ENCODE measurements around the gene SWSAP1. TPM values are rescaled to one million over a fixed set of nuclear protein-coding genes. Genes with fewer than 3 reads are reported as not detected.
A peak's percentile ranks its signal among the peaks of the same experiment; 100 is the strongest.
"Not testable (repeated sequence)": the region's sequence is repeated elsewhere in the genome, so short reads cannot be mapped to it uniquely, and the experiment has no call there.

Gene SWSAP1
- total RNA-seq, 4 donors from 2014 or later: 1.6 to 3.7 (median 2.6) TPM

DNA sequence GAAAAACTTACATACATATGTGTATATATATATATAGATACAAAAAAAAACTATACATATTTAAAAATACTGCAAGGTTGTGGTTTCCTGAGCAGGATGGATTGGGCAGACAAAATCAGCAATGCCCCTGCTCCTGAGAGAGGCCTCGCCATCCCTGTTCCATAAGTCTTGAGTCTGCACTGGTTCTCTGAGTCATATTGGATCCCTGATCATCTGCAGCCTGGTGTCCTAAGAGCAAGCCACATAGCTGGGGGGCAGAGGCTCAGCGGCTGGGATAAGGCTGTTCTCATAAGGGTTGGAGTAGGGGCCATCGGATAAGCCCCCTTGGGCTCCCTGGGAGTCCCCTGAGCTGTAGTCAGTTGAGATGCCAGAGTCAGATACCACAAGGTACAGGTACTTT is 3.3 kb downstream of the SWSAP1 start:
- Histone ChIP-seq H3K4me3 (no peak overlapping the region), H3K27ac (no peak overlapping the region), H3K9me3 (no peaks in the 10 kb centered on the region), H3K36me3 (no peaks in the 10 kb centered on the region), H3K27me3 (peaks cover 9% of the 10 kb centered on the region), H3K4me1 (peaks cover 69% of the 10 kb centered on the region)
- TF ChIP-seq, protein P1, sequence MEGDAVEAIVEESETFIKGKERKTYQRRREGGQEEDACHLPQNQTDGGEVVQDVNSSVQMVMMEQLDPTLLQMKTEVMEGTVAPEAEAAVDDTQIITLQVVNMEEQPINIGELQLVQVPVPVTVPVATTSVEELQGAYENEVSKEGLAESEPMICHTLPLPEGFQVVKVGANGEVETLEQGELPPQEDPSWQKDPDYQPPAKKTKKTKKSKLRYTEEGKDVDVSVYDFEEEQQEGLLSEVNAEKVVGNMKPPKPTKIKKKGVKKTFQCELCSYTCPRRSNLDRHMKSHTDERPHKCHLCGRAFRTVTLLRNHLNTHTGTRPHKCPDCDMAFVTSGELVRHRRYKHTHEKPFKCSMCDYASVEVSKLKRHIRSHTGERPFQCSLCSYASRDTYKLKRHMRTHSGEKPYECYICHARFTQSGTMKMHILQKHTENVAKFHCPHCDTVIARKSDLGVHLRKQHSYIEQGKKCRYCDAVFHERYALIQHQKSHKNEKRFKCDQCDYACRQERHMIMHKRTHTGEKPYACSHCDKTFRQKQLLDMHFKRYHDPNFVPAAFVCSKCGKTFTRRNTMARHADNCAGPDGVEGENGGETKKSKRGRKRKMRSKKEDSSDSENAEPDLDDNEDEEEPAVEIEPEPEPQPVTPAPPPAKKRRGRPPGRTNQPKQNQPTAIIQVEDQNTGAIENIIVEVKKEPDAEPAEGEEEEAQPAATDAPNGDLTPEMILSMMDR (IDR thresholded peaks at IDR 0.05): no peak
- no peak for TF ChIP-seq POLR2A (IDR thresholded peaks at IDR 0.05)
- no peak for TF ChIP-seq POLR2AphosphoS5 (IDR thresholded peaks at IDR 0.05)
- TF ChIP-seq EP300 (IDR thresholded peaks at IDR 0.05): no peak
- no peak for DNase-seq (ENCODE audit: low spot score in 2 of 2)
- WGBS: 93% methylated on average over 3 of the region's 3 CpGs

DNA sequence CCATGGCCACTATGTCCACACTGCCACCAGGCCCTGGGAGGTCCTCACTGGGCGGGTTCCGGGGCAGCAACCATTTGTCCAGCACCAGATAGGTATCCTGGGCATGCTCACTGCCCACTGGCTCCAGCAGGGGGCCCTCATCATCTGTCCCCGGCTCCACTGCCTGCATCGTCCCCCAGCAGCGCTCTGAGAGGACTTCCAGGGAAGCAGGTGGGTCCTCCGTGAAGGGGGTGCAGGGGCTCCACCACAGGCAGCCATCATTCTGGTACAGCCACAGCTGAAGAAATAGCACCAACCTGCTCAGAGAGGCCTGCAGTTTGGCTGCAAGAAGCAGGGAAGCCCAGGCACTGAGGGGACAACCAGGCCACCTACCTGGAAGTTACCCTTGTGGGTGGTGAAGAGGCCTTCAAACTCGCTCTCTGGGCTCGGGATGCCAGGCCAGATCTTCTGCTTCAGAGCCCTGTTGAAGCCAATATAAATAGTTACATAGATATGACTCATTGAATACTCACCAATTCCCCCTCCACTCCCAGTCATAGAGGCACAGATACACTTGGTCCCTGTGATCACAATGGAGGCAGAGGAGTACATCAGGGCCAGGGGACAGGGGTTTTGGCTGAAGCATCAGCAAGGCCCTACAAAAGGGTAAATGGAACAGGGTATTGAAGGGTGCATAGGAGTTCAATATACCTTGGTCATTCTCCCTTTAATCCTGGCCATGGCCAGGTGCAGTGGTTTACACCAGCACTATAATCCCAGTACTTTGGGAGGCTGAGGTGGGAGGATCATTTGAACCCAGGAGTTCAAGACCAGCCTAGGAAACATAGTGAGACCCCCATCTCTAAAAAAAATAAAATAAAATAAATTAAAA is 4.1 kb downstream of the SWSAP1 start:
- Histone ChIP-seq H3K27me3 (peaks cover 17% of the 10 kb centered on the region), H3K4me3 (no peak overlapping the region), H3K27ac (no peak overlapping the region), H3K9me3 (no peaks in the 10 kb centered on the region), H3K4me1 (peaks cover 76% of the 10 kb centered on the region), H3K36me3 (no peaks in the 10 kb centered on the region)
- DNase-seq (ENCODE audit: low spot score in 2 of 2): no peak
- no peak for TF ChIP-seq POLR2AphosphoS5 (IDR thresholded peaks at IDR 0.05)
- TF ChIP-seq, protein P1 (IDR thresholded peaks at IDR 0.05): peak in 1 of 2 donors; percentile 40
- TF ChIP-seq EP300 (IDR thresholded peaks at IDR 0.05): no peak
- TF ChIP-seq POLR2A (IDR thresholded peaks at IDR 0.05): no peak
- 48% methylated on average over 2 of the region's 8 CpGs for WGBS

DNA sequence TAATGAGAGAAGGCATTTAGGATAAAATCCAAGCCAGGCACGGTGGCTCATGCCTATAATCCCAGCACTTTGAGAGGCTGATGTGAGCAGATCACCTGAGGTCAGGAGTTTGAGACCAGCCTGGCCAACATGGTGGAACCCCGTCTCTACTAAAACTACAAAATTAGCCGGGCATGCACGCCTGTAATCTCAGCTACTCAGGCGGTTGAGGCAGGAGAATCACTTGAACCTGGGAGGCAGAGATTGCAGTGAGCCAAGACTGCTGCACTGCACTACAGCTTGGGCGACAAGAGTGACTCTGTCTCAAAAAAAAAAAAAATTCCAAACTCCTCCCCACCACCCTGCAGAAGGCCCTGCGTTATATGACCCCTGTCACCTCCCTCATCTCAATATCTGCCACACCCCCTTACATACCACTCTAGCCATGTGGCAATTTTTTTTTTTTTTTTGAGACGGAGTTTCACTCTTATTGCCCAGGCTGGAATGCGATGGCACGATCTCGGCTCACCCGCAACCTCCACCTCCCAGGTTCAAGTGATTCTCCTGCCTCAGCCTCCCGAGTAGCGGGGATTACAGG is 4.9 kb downstream of the SWSAP1 start:
- not testable (repeated sequence) for H3K9me3 ChIP-seq; DNase-seq (ENCODE audit: low spot score in 2 of 2); H3K36me3 ChIP-seq; H3K4me3 ChIP-seq; H3K27ac ChIP-seq
- Histone ChIP-seq H3K4me1 (peaks cover 77% of the 10 kb centered on the region), H3K27me3 (peaks cover 21% of the 10 kb centered on the region)
- WGBS: 90% methylated on average over 14 of the region's 14 CpGs

DNA sequence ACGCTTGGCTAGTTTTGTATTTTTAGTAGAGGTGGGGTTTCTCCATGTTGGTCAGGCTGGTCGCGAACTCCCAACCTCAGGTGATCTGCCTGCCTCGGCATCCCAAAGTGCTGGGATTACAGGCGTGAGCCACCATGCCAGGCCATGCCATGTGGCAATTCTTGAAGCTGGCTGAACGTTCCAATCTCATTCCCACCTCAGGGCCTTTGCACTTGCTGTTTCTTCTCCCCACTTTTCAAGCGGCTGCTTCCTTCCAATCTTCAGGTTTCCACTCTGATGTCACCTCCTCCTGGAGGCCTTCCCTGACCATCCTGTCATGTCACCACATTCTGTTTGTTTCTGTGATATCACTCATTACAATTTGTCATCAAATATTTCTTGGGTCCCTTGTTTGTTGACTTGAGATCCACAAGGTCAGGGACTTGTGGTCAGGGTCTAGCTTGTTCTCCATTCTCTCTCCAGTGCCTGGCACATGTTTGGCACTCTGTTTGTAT is 5.4 kb downstream of the SWSAP1 start:
- no peak overlapping the region for H3K27ac ChIP-seq
- WGBS: 92% methylated on average over 7 of the region's 7 CpGs
- H3K4me1 ChIP-seq: peaks cover 79% of the 10 kb centered on the region

DNA sequence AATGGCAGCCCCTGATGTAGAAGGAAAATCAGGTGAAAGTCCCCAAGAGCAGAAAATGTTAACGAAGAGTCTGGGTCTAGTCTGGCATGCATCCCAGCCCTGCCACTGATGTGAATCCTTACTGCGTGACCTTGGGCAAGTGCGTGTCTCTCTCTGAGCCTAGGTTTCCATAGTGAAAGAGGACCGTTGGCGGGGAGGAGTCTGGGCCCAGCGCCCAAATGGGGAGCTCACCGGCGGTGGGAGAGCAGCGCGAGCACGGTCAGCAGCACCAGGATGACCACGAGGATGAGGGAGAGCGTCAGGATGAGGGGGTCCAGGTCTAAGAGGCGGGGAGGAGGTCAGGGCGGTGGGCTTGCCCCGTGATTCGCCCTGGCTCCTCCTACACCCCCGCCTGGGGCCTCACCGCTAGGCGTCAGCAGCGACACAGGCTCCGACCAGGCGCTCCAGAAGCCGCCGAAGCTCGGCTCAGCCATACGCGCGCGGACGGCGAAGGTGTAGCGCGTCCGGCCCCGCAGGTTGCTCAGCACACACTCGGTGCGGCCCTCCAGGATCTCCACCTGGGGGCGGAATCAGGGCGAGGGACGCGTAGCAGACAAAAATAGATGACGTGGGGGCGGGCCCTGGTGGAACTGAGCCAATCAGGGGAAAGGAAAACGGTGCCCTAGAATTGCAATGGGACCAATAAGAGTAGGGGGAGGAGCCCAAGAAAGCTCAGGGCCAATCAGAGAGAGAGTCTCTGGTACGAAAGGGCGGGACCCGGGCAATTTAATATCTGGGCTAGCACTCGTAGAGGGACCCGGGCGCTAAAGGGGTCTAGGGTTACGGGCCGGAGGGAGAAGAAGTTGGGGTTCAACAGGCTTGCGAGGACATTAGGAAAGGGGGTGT is 6.4 kb downstream of the SWSAP1 start:
- 1% methylated on average over 36 of the region's 54 CpGs for WGBS
- H3K4me1 ChIP-seq: peaks cover 71% of the 10 kb centered on the region

More for the DNA sequence above, 5.4 kb downstream of the SWSAP1 start:
- no peak for TF ChIP-seq POLR2AphosphoS5 (IDR thresholded peaks at IDR 0.05)
- no peak for TF ChIP-seq EP300 (IDR thresholded peaks at IDR 0.05)
- TF ChIP-seq, protein P1 (IDR thresholded peaks at IDR 0.05): no peak
- TF ChIP-seq POLR2A (IDR thresholded peaks at IDR 0.05): no peak
- DNase-seq (ENCODE audit: low spot score in 2 of 2): no peak
- no peaks in the 10 kb centered on the region for H3K36me3 ChIP-seq
- H3K9me3 ChIP-seq: no peaks in the 10 kb centered on the region
- peaks cover 21% of the 10 kb centered on the region for H3K27me3 ChIP-seq
- no peak overlapping the region for H3K4me3 ChIP-seq

More for the DNA sequence above, 6.4 kb downstream of the SWSAP1 start:
- Histone ChIP-seq H3K9me3 (no peaks in the 10 kb centered on the region), H3K36me3 (no peaks in the 10 kb centered on the region), H3K4me3 (peak overlapping the region; percentile 73), H3K27ac (peak overlapping the region; percentile 80), H3K27me3 (peaks cover 21% of the 10 kb centered on the region)
- TF ChIP-seq EP300 (IDR thresholded peaks at IDR 0.05) (no peak), POLR2AphosphoS5 (IDR thresholded peaks at IDR 0.05) (peak in 1 of 3 donors; percentile 76), POLR2A (IDR thresholded peaks at IDR 0.05) (peak in 1 of 2 donors; percentile 45)
- TF ChIP-seq, protein P1 (IDR thresholded peaks at IDR 0.05): peak; percentile 33 to 83
- peak; percentile 97 for DNase-seq (ENCODE audit: low spot score in 2 of 2)

Data from suprapubic skin (tissue), 4 donors.